Osteocyte (in vitro differentiated cells): ENCODE results near the gene NID1. TPM values are rescaled to one million over a fixed set of nuclear protein-coding genes. Genes with fewer than 3 reads are reported as not detected.

Source experiments
- DNase-seq: peaks from one replicate; pipeline ENCODE4 v3.0.0; 2021; ENCODE audit warnings: mixed read lengths; ENCODE audit not compliant: unreplicated experiment; ENCODE audit errors: extremely low spot score
- H3K27ac Mint-ChIP-seq: one replicate; pipeline ENCODE4 v1.8.0; 2021; ENCODE audit warnings: mild to moderate bottlenecking, mixed read lengths; ENCODE audit not compliant: unreplicated experiment
- H3K27me3 Mint-ChIP-seq: one replicate; pipeline ENCODE4 v1.8.0; 2021; ENCODE audit warnings: mixed read lengths; ENCODE audit not compliant: unreplicated experiment
- H3K36me3 Mint-ChIP-seq: one replicate; pipeline ENCODE4 v1.8.0; 2021; ENCODE audit warnings: mixed read lengths; ENCODE audit not compliant: unreplicated experiment
- H3K4me1 Mint-ChIP-seq: one replicate; pipeline ENCODE4 v1.8.0; 2021; ENCODE audit warnings: mixed read lengths; ENCODE audit not compliant: unreplicated experiment
- H3K4me3 Mint-ChIP-seq: one replicate; pipeline ENCODE4 v1.8.0; 2021; ENCODE audit warnings: mild to moderate bottlenecking, moderate library complexity, mixed read lengths; ENCODE audit not compliant: unreplicated experiment
- H3K9me3 Mint-ChIP-seq: one replicate; pipeline ENCODE4 v1.8.0; 2021; ENCODE audit warnings: mixed read lengths; ENCODE audit not compliant: unreplicated experiment
- CTCF ChIP-seq: fragments of 200-600 bp; sonication (generic); IDR thresholded peaks from 2 replicates; pipeline ENCODE4 v1.5.0; 2021; ENCODE audit warnings: antibody characterized with exemption, mild to moderate bottlenecking, moderate library complexity
- total RNA-seq: library from RNA; stranded (reverse); gene quantifications from 2 replicates; pipeline ENCODE4 v1.2.1, GENCODE V29; 2021

The NID1 gene
- total RNA-seq, 1 donor from 2014 or later: 142 TPM

GRCh38 chr1:235933017-235933765, 131.7 kb downstream of the NID1 start:
- no peak for DNase-seq
- H3K27ac Mint-ChIP-seq: no peak overlapping the region
- no peaks in the 10 kb centered on the region for H3K27me3 Mint-ChIP-seq
- TF ChIP-seq CTCF: no peak
- no peak overlapping the region for H3K4me3 Mint-ChIP-seq
- H3K4me1 Mint-ChIP-seq: peaks cover 33% of the 10 kb centered on the region
- H3K9me3 Mint-ChIP-seq: no peaks in the 10 kb centered on the region
- H3K36me3 Mint-ChIP-seq: no peaks in the 10 kb centered on the region

- H3K4me1 Mint-ChIP-seq: peaks cover 40% of the 10 kb centered on the region
- no peaks in the 10 kb centered on the region for H3K27me3 Mint-ChIP-seq
- no peak for TF ChIP-seq CTCF
- H3K4me3 Mint-ChIP-seq: no peak overlapping the region
- H3K36me3 Mint-ChIP-seq: no peaks in the 10 kb centered on the region
- H3K27ac Mint-ChIP-seq: no peak overlapping the region
- no peaks in the 10 kb centered on the region for H3K9me3 Mint-ChIP-seq
- DNase-seq: no peak
Measured at GRCh38 chr1:235932090-235932510, 132.8 kb downstream of the NID1 start.

GRCh38 chr1:235931171-235931738, 133.6 kb downstream of the NID1 start:
- Mint-ChIP-seq H3K36me3 (no peaks in the 10 kb centered on the region), H3K4me3 (no peak overlapping the region), H3K9me3 (no peaks in the 10 kb centered on the region), H3K27ac (no peak overlapping the region), H3K27me3 (no peaks in the 10 kb centered on the region), H3K4me1 (peaks cover 39% of the 10 kb centered on the region)
- TF ChIP-seq CTCF: no peak
- no peak for DNase-seq

- no peak for TF ChIP-seq CTCF
- Mint-ChIP-seq H3K4me1 (peaks cover 32% of the 10 kb centered on the region), H3K36me3 (no peaks in the 10 kb centered on the region), H3K9me3 (no peaks in the 10 kb centered on the region), H3K27ac (no peak overlapping the region), H3K4me3 (no peak overlapping the region), H3K27me3 (no peaks in the 10 kb centered on the region)
- DNase-seq: no peak
Measured at GRCh38 chr1:235930543-235930942, 134.3 kb downstream of the NID1 start.

GRCh38 chr1:235929216-235929615, 135.7 kb downstream of the NID1 start:
- no peak for DNase-seq
- no peak for TF ChIP-seq CTCF
- peak overlapping the region; percentile 64 for H3K27ac Mint-ChIP-seq
- no peaks in the 10 kb centered on the region for H3K36me3 Mint-ChIP-seq
- no peaks in the 10 kb centered on the region for H3K9me3 Mint-ChIP-seq
- H3K27me3 Mint-ChIP-seq: no peaks in the 10 kb centered on the region
- H3K4me3 Mint-ChIP-seq: no peak overlapping the region
- H3K4me1 Mint-ChIP-seq: peaks cover 25% of the 10 kb centered on the region
